SK-N-MC (cell line): ENCODE results near the gene LTBP4.
"Not testable (repeated sequence)": the region's sequence is repeated elsewhere in the genome, so short reads cannot be mapped to it uniquely, and the experiment has no call there.

ENCODE experiments used
- EZH2 ChIP-seq: fragments of 200-600 bp; sonication (generic); IDR thresholded peaks from one replicate; pipeline ENCODE4 v1.6.1; 2017; ENCODE audit warnings: antibody characterized with exemption
- POLR2AphosphoS5 ChIP-seq: IDR thresholded peaks from 2 replicates; pipeline ENCODE4 v1.6.1; 2012; ENCODE audit warnings: mild to moderate bottlenecking, low read depth, low read length, borderline replicate concordance

DNA sequence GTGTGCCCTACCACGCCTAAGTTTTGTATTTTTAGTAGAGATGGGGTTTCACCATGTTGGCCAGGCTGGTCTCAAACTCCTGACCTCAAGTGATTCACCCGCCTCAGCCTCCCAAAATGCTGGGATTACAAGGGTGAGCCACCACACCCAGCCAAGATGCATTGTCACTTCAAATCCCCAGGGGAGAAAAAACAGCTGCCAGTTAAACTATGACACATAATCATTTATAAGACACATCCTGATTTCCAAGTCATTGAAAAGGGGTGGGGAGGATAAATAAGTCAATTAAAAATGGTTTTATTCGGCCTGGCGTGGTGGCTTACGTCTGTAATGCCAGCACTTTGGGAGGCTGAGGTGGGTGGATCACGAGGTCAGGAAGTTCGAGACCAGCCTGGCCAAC is 54.5 kb downstream of the LTBP4 start:
- not testable (repeated sequence) for TF ChIP-seq EZH2, POLR2AphosphoS5
